ENCODE results near the gene MAN2B2. TPM values are rescaled to one million over a fixed set of nuclear protein-coding genes. Genes with fewer than 3 reads are reported as not detected.

MAN2B2 gene
- total and polyA plus RNA-seq, 5 donors from 2014 or later = 15.6 to 43.8 (median 23.1) TPM

- no peak for DNase-seq
- peaks cover 0 to 2% (median 0%) of the 10 kb centered on the region in 4 donors for H3K4me1 Mint-ChIP-seq
- H3K27ac ChIP-seq (ENCODE audit: insufficient read depth, low read length, poor library complexity, severe bottlenecking) = no peak overlapping the region
- no peaks in the 10 kb centered on the region for H3K27me3 ChIP-seq (ENCODE audit: control insufficient read depth, insufficient read depth, low read length)
- ATAC-seq (ENCODE audit: low read depth in 2 of 2) = no peak
- no peaks in the 10 kb centered on the region for H3K9me3 ChIP-seq (ENCODE audit: control insufficient read depth in 2 of 2, low read length in 2 of 2)
- no peak overlapping the region for H3K27ac Mint-ChIP-seq
- H3K36me3 Mint-ChIP-seq = peaks cover 22% of the 10 kb centered on the region
- H3K36me3 ChIP-seq (ENCODE audit: control insufficient read depth, insufficient read depth, low read length) = peaks cover 64% of the 10 kb centered on the region
- no peaks in the 10 kb centered on the region for H3K27me3 Mint-ChIP-seq
- no peak overlapping the region for H3K4me3 Mint-ChIP-seq
- no peak overlapping the region for H3K4me3 ChIP-seq (ENCODE audit: low read depth, low read length)
- H3K9me3 Mint-ChIP-seq = no peaks in the 10 kb centered on the region
- no peaks in the 10 kb centered on the region for H3K4me1 ChIP-seq (ENCODE audit: control insufficient read depth, insufficient read depth, low read length, poor library complexity, severe bottlenecking)
Observed at GRCh38 chr4:6589444-6589843, 14.5 kb downstream of the MAN2B2 start.

- no peaks in the 10 kb centered on the region for H3K4me1 Mint-ChIP-seq
- no peaks in the 10 kb centered on the region for H3K9me3 ChIP-seq (ENCODE audit: control insufficient read depth in 2 of 2, low read length in 2 of 2)
- H3K27ac Mint-ChIP-seq = no peak overlapping the region
- ATAC-seq (ENCODE audit: low read depth in 2 of 2) (no peak), DNase-seq (no peak)
- no peak overlapping the region for H3K4me3 Mint-ChIP-seq
- H3K36me3 ChIP-seq (ENCODE audit: control insufficient read depth, insufficient read depth, low read length) = peaks cover 68% of the 10 kb centered on the region
- H3K36me3 Mint-ChIP-seq = peaks cover 18% of the 10 kb centered on the region
- H3K27me3 ChIP-seq (ENCODE audit: control insufficient read depth, insufficient read depth, low read length) = no peaks in the 10 kb centered on the region
- H3K4me3 ChIP-seq (ENCODE audit: low read depth, low read length) = no peak overlapping the region
- no peaks in the 10 kb centered on the region for H3K27me3 Mint-ChIP-seq
- no peaks in the 10 kb centered on the region for H3K9me3 Mint-ChIP-seq
- H3K27ac ChIP-seq (ENCODE audit: insufficient read depth, low read length, poor library complexity, severe bottlenecking) = no peak overlapping the region
- H3K4me1 ChIP-seq (ENCODE audit: control insufficient read depth, insufficient read depth, low read length, poor library complexity, severe bottlenecking) = no peaks in the 10 kb centered on the region
Observed at GRCh38 chr4:6591313-6591712, 16.3 kb downstream of the MAN2B2 start.

- no peak for ATAC-seq (ENCODE audit: low read depth in 2 of 2)
- Histone ChIP-seq H3K27ac (ENCODE audit: insufficient read depth, low read length, poor library complexity, severe bottlenecking) (no peak overlapping the region), H3K9me3 (ENCODE audit: control insufficient read depth in 2 of 2, low read length in 2 of 2) (no peaks in the 10 kb centered on the region), H3K27me3 (ENCODE audit: control insufficient read depth, insufficient read depth, low read length) (no peaks in the 10 kb centered on the region), H3K4me3 (ENCODE audit: low read depth, low read length) (no peak overlapping the region), H3K36me3 (ENCODE audit: control insufficient read depth, insufficient read depth, low read length) (peaks cover 68% of the 10 kb centered on the region), H3K4me1 (ENCODE audit: control insufficient read depth, insufficient read depth, low read length, poor library complexity, severe bottlenecking) (no peaks in the 10 kb centered on the region)
- DNase-seq = no peak
- no peaks in the 10 kb centered on the region for H3K9me3 Mint-ChIP-seq
- H3K27ac Mint-ChIP-seq = no peak overlapping the region
- H3K4me1 Mint-ChIP-seq = no peaks in the 10 kb centered on the region
- H3K4me3 Mint-ChIP-seq = no peak overlapping the region
- no peaks in the 10 kb centered on the region for H3K27me3 Mint-ChIP-seq
- H3K36me3 Mint-ChIP-seq = peaks cover 18% of the 10 kb centered on the region
Observed at GRCh38 chr4:6591781-6592180, 16.8 kb downstream of the MAN2B2 start.

- Mint-ChIP-seq H3K9me3 (no peaks in the 10 kb centered on the region), H3K4me1 (no peaks in the 10 kb centered on the region), H3K4me3 (no peak overlapping the region), H3K27ac (no peak overlapping the region), H3K27me3 (no peaks in the 10 kb centered on the region), H3K36me3 (peaks cover 14% of the 10 kb centered on the region)
- no peak overlapping the region for H3K4me3 ChIP-seq (ENCODE audit: low read depth, low read length)
- DNase-seq (no peak), ATAC-seq (ENCODE audit: low read depth in 2 of 2) (no peak)
- no peaks in the 10 kb centered on the region for H3K9me3 ChIP-seq (ENCODE audit: control insufficient read depth in 2 of 2, low read length in 2 of 2)
- peaks cover 70% of the 10 kb centered on the region for H3K36me3 ChIP-seq (ENCODE audit: control insufficient read depth, insufficient read depth, low read length)
- H3K27ac ChIP-seq (ENCODE audit: insufficient read depth, low read length, poor library complexity, severe bottlenecking) = no peak overlapping the region
- H3K27me3 ChIP-seq (ENCODE audit: control insufficient read depth, insufficient read depth, low read length) = no peaks in the 10 kb centered on the region
- H3K4me1 ChIP-seq (ENCODE audit: control insufficient read depth, insufficient read depth, low read length, poor library complexity, severe bottlenecking) = no peaks in the 10 kb centered on the region
Observed at GRCh38 chr4:6592804-6593563, 18.0 kb downstream of the MAN2B2 start.

- Histone ChIP-seq H3K27ac (ENCODE audit: insufficient read depth, low read length, poor library complexity, severe bottlenecking) (no peak overlapping the region), H3K27me3 (ENCODE audit: control insufficient read depth, insufficient read depth, low read length) (no peaks in the 10 kb centered on the region), H3K4me3 (ENCODE audit: low read depth, low read length) (no peak overlapping the region), H3K36me3 (ENCODE audit: control insufficient read depth, insufficient read depth, low read length) (peaks cover 68% of the 10 kb centered on the region), H3K4me1 (ENCODE audit: control insufficient read depth, insufficient read depth, low read length, poor library complexity, severe bottlenecking) (no peaks in the 10 kb centered on the region), H3K9me3 (ENCODE audit: control insufficient read depth in 2 of 2, low read length in 2 of 2) (no peaks in the 10 kb centered on the region)
- H3K4me1 Mint-ChIP-seq = no peaks in the 10 kb centered on the region
- H3K27ac Mint-ChIP-seq = no peak overlapping the region
- H3K27me3 Mint-ChIP-seq = no peaks in the 10 kb centered on the region
- H3K36me3 Mint-ChIP-seq = peaks cover 14% of the 10 kb centered on the region
- no peak for ATAC-seq (ENCODE audit: low read depth in 2 of 2)
- no peak for DNase-seq
- no peaks in the 10 kb centered on the region for H3K9me3 Mint-ChIP-seq
- H3K4me3 Mint-ChIP-seq = no peak overlapping the region
Observed at GRCh38 chr4:6594341-6594740, 19.4 kb downstream of the MAN2B2 start.

- Histone ChIP-seq H3K27ac (ENCODE audit: insufficient read depth, low read length, poor library complexity, severe bottlenecking) (no peak overlapping the region), H3K9me3 (ENCODE audit: control insufficient read depth in 2 of 2, low read length in 2 of 2) (no peaks in the 10 kb centered on the region), H3K36me3 (ENCODE audit: control insufficient read depth, insufficient read depth, low read length) (peaks cover 67% of the 10 kb centered on the region), H3K4me1 (ENCODE audit: control insufficient read depth, insufficient read depth, low read length, poor library complexity, severe bottlenecking) (no peaks in the 10 kb centered on the region), H3K27me3 (ENCODE audit: control insufficient read depth, insufficient read depth, low read length) (no peaks in the 10 kb centered on the region), H3K4me3 (ENCODE audit: low read depth, low read length) (no peak overlapping the region)
- Mint-ChIP-seq H3K27me3 (no peaks in the 10 kb centered on the region), H3K9me3 (no peaks in the 10 kb centered on the region), H3K4me3 (no peak overlapping the region), H3K36me3 (peaks cover 14% of the 10 kb centered on the region), H3K27ac (no peak overlapping the region), H3K4me1 (no peaks in the 10 kb centered on the region)
- ATAC-seq (ENCODE audit: low read depth in 2 of 2) (no peak), DNase-seq (no peak)
Observed at GRCh38 chr4:6594826-6595355, 19.9 kb downstream of the MAN2B2 start.

- no peaks in the 10 kb centered on the region for H3K9me3 Mint-ChIP-seq
- H3K36me3 ChIP-seq (ENCODE audit: control insufficient read depth, insufficient read depth, low read length) = peaks cover 72% of the 10 kb centered on the region
- no peak overlapping the region for H3K4me3 ChIP-seq (ENCODE audit: low read depth, low read length)
- no peaks in the 10 kb centered on the region for H3K4me1 Mint-ChIP-seq
- peaks cover 18% of the 10 kb centered on the region for H3K36me3 Mint-ChIP-seq
- H3K27ac ChIP-seq (ENCODE audit: insufficient read depth, low read length, poor library complexity, severe bottlenecking) = no peak overlapping the region
- no peaks in the 10 kb centered on the region for H3K9me3 ChIP-seq (ENCODE audit: control insufficient read depth in 2 of 2, low read length in 2 of 2)
- no peak for DNase-seq
- ATAC-seq (ENCODE audit: low read depth in 2 of 2) = no peak
- H3K27ac Mint-ChIP-seq = no peak overlapping the region
- H3K4me3 Mint-ChIP-seq = no peak overlapping the region
- H3K27me3 ChIP-seq (ENCODE audit: control insufficient read depth, insufficient read depth, low read length) = no peaks in the 10 kb centered on the region
- H3K27me3 Mint-ChIP-seq = no peaks in the 10 kb centered on the region
- H3K4me1 ChIP-seq (ENCODE audit: control insufficient read depth, insufficient read depth, low read length, poor library complexity, severe bottlenecking) = no peaks in the 10 kb centered on the region
Observed at GRCh38 chr4:6595897-6596537, 21.0 kb downstream of the MAN2B2 start.

DNA sequence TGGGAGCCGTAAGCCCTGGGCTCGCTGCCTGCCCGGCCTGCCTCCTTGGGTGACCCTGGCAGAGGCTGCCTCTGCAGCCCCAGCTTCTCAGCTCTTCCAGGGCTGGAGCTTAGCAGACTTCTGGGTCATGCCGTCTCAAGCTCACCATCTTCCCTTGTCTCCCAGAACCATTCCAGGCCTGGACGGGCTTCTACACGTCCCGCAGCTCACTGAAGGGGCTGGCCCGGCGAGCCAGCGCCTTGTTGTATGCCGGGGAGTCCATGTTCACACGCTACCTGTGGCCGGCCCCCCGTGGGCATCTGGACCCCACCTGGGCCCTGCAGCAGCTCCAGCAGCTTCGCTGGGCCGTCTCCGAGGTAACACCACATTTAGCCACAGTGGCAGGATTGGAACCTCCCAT is 22.0 kb downstream of the MAN2B2 start:
- H3K27me3 ChIP-seq (ENCODE audit: control insufficient read depth, insufficient read depth, low read length) = no peaks in the 10 kb centered on the region
- no peak overlapping the region for H3K4me3 Mint-ChIP-seq
- no peak overlapping the region for H3K27ac Mint-ChIP-seq
- H3K9me3 Mint-ChIP-seq = no peaks in the 10 kb centered on the region
- H3K4me1 Mint-ChIP-seq = no peaks in the 10 kb centered on the region
- ATAC-seq (ENCODE audit: low read depth in 2 of 2) = no peak
- H3K27ac ChIP-seq (ENCODE audit: insufficient read depth, low read length, poor library complexity, severe bottlenecking) = no peak overlapping the region
- no peak for DNase-seq
- peaks cover 20% of the 10 kb centered on the region for H3K36me3 Mint-ChIP-seq
- H3K4me1 ChIP-seq (ENCODE audit: control insufficient read depth, insufficient read depth, low read length, poor library complexity, severe bottlenecking) = no peaks in the 10 kb centered on the region
- no peaks in the 10 kb centered on the region for H3K9me3 ChIP-seq (ENCODE audit: control insufficient read depth in 2 of 2, low read length in 2 of 2)
- H3K4me3 ChIP-seq (ENCODE audit: low read depth, low read length) = no peak overlapping the region
- no peaks in the 10 kb centered on the region for H3K27me3 Mint-ChIP-seq
- peaks cover 73% of the 10 kb centered on the region for H3K36me3 ChIP-seq (ENCODE audit: control insufficient read depth, insufficient read depth, low read length)

Data from CD4-positive, CD25-positive, alpha-beta regulatory T cell (primary cell).